ENCODE results near the gene ZC3H18.

ZC3H18 gene

GRCh38 chr16:88553739-88554138 lies 16.5 kb upstream of the ZC3H18 start:
- no peaks in the 10 kb centered on the region for H3K9me3 ChIP-seq (ENCODE audit: control insufficient read depth, low read length)
- peaks cover 58% of the 10 kb centered on the region for H3K27me3 ChIP-seq (replicated peaks; ENCODE audit: control insufficient read depth, insufficient read depth, low read length)
- H3K36me3 ChIP-seq (ENCODE audit: control insufficient read depth, insufficient read depth, low read length, severe bottlenecking) = no peaks in the 10 kb centered on the region
- no peak overlapping the region for H3K4me3 ChIP-seq (ENCODE audit: low read length)
- H3K4me1 ChIP-seq (ENCODE audit: control insufficient read depth, insufficient read depth, low read length) = no peaks in the 10 kb centered on the region
- DNase-seq (ENCODE audit: low read depth) = no peak
- no peak overlapping the region for H3K9ac ChIP-seq (ENCODE audit: low read length)

GRCh38 chr16:88554711-88555264 lies 15.4 kb upstream of the ZC3H18 start:
- Histone ChIP-seq H3K9ac (ENCODE audit: low read length) (no peak overlapping the region), H3K4me3 (ENCODE audit: low read length) (no peak overlapping the region), H3K27me3 (replicated peaks; ENCODE audit: control insufficient read depth, insufficient read depth, low read length) (peaks cover 55% of the 10 kb centered on the region), H3K9me3 (ENCODE audit: control insufficient read depth, low read length) (no peaks in the 10 kb centered on the region), H3K36me3 (ENCODE audit: control insufficient read depth, insufficient read depth, low read length, severe bottlenecking) (no peaks in the 10 kb centered on the region), H3K4me1 (ENCODE audit: control insufficient read depth, insufficient read depth, low read length) (no peaks in the 10 kb centered on the region)
- DNase-seq (ENCODE audit: low read depth) = no peak

GRCh38 chr16:88556294-88556988 lies 13.8 kb upstream of the ZC3H18 start:
- Histone ChIP-seq H3K4me1 (ENCODE audit: control insufficient read depth, insufficient read depth, low read length) (no peaks in the 10 kb centered on the region), H3K9me3 (ENCODE audit: control insufficient read depth, low read length) (no peaks in the 10 kb centered on the region), H3K4me3 (ENCODE audit: low read length) (no peak overlapping the region), H3K27me3 (replicated peaks; ENCODE audit: control insufficient read depth, insufficient read depth, low read length) (peaks cover 54% of the 10 kb centered on the region), H3K9ac (ENCODE audit: low read length) (no peak overlapping the region), H3K36me3 (ENCODE audit: control insufficient read depth, insufficient read depth, low read length, severe bottlenecking) (no peaks in the 10 kb centered on the region)
- no peak for DNase-seq (ENCODE audit: low read depth)

- DNase-seq (ENCODE audit: low read depth) = peak; percentile 70
- Histone ChIP-seq H3K4me1 (ENCODE audit: control insufficient read depth, insufficient read depth, low read length) (peaks cover 6% of the 10 kb centered on the region), H3K27me3 (replicated peaks; ENCODE audit: control insufficient read depth, insufficient read depth, low read length) (peaks cover 41% of the 10 kb centered on the region), H3K4me3 (ENCODE audit: low read length) (no peak overlapping the region), H3K9ac (ENCODE audit: low read length) (no peak overlapping the region), H3K9me3 (ENCODE audit: control insufficient read depth, low read length) (no peaks in the 10 kb centered on the region), H3K36me3 (ENCODE audit: control insufficient read depth, insufficient read depth, low read length, severe bottlenecking) (no peaks in the 10 kb centered on the region)
Observed at GRCh38 chr16:88558457-88559442, 11.5 kb upstream of the ZC3H18 start.

- H3K4me1 ChIP-seq (ENCODE audit: control insufficient read depth, insufficient read depth, low read length) = peaks cover 6% of the 10 kb centered on the region
- no peaks in the 10 kb centered on the region for H3K9me3 ChIP-seq (ENCODE audit: control insufficient read depth, low read length)
- H3K36me3 ChIP-seq (ENCODE audit: control insufficient read depth, insufficient read depth, low read length, severe bottlenecking) = no peaks in the 10 kb centered on the region
- H3K4me3 ChIP-seq (ENCODE audit: low read length) = no peak overlapping the region
- peaks cover 25% of the 10 kb centered on the region for H3K27me3 ChIP-seq (replicated peaks; ENCODE audit: control insufficient read depth, insufficient read depth, low read length)
- H3K9ac ChIP-seq (ENCODE audit: low read length) = no peak overlapping the region
- peak; percentile 44 for DNase-seq (ENCODE audit: low read depth)
Observed at GRCh38 chr16:88560714-88561484, 9.3 kb upstream of the ZC3H18 start.

GRCh38 chr16:88561485-88562359 lies 8.5 kb upstream of the ZC3H18 start:
- H3K4me1 ChIP-seq (ENCODE audit: control insufficient read depth, insufficient read depth, low read length) = peaks cover 6% of the 10 kb centered on the region
- peak overlapping the region; percentile 56 for H3K9ac ChIP-seq (ENCODE audit: low read length)
- H3K27me3 ChIP-seq (replicated peaks; ENCODE audit: control insufficient read depth, insufficient read depth, low read length) = peaks cover 21% of the 10 kb centered on the region
- H3K9me3 ChIP-seq (ENCODE audit: control insufficient read depth, low read length) = no peaks in the 10 kb centered on the region
- DNase-seq (ENCODE audit: low read depth) = peak; percentile 79
- peak overlapping the region; percentile 65 for H3K4me3 ChIP-seq (ENCODE audit: low read length)
- no peaks in the 10 kb centered on the region for H3K36me3 ChIP-seq (ENCODE audit: control insufficient read depth, insufficient read depth, low read length, severe bottlenecking)

- H3K9ac ChIP-seq (ENCODE audit: low read length) = no peak overlapping the region
- H3K27me3 ChIP-seq (replicated peaks; ENCODE audit: control insufficient read depth, insufficient read depth, low read length) = no peaks in the 10 kb centered on the region
- DNase-seq (ENCODE audit: low read depth) = peak; percentile 52
- no peak overlapping the region for H3K4me3 ChIP-seq (ENCODE audit: low read length)
- peaks cover 17% of the 10 kb centered on the region for H3K4me1 ChIP-seq (ENCODE audit: control insufficient read depth, insufficient read depth, low read length)
- no peaks in the 10 kb centered on the region for H3K36me3 ChIP-seq (ENCODE audit: control insufficient read depth, insufficient read depth, low read length, severe bottlenecking)
- no peaks in the 10 kb centered on the region for H3K9me3 ChIP-seq (ENCODE audit: control insufficient read depth, low read length)
Observed at GRCh38 chr16:88566158-88566557, 4.0 kb upstream of the ZC3H18 start.

- peak overlapping the region; percentile 92 for H3K9ac ChIP-seq (ENCODE audit: low read length)
- no peaks in the 10 kb centered on the region for H3K9me3 ChIP-seq (ENCODE audit: control insufficient read depth, low read length)
- H3K4me1 ChIP-seq (ENCODE audit: control insufficient read depth, insufficient read depth, low read length) = peaks cover 22% of the 10 kb centered on the region
- peaks cover 8% of the 10 kb centered on the region for H3K36me3 ChIP-seq (ENCODE audit: control insufficient read depth, insufficient read depth, low read length, severe bottlenecking)
- H3K27me3 ChIP-seq (replicated peaks; ENCODE audit: control insufficient read depth, insufficient read depth, low read length) = no peaks in the 10 kb centered on the region
- no peak for DNase-seq (ENCODE audit: low read depth)
- peak overlapping the region; percentile 96 for H3K4me3 ChIP-seq (ENCODE audit: low read length)
Observed at GRCh38 chr16:88568710-88569613, 1.2 kb upstream of the ZC3H18 start.

GRCh38 chr16:88569614-88569984 lies 604 bp upstream of the ZC3H18 start:
- Histone ChIP-seq H3K36me3 (ENCODE audit: control insufficient read depth, insufficient read depth, low read length, severe bottlenecking) (peaks cover 8% of the 10 kb centered on the region), H3K9me3 (ENCODE audit: control insufficient read depth, low read length) (no peaks in the 10 kb centered on the region), H3K4me3 (ENCODE audit: low read length) (peak overlapping the region; percentile 96), H3K27me3 (replicated peaks; ENCODE audit: control insufficient read depth, insufficient read depth, low read length) (no peaks in the 10 kb centered on the region), H3K4me1 (ENCODE audit: control insufficient read depth, insufficient read depth, low read length) (peaks cover 22% of the 10 kb centered on the region), H3K9ac (ENCODE audit: low read length) (peak overlapping the region; percentile 92)
- no peak for DNase-seq (ENCODE audit: low read depth)

All from adipocyte (in vitro differentiated cells).